GM12878 (cell line): ENCODE data around the gene COX6B1. TPM values are rescaled to one million over a fixed set of nuclear protein-coding genes. Genes with fewer than 3 reads are reported as not detected.

Experiments used
- ATAC-seq: fragments of 200-7000 bp; cut with Tn5 transposase; 3 replicates; pipeline ENCODE4 v1.9.1; 2020; ENCODE audit warnings: mild to moderate bottlenecking, moderate library complexity
- BruUV-seq: library from RNA; stranded (reverse); fragments of 400-500 nt; replicated peaks from 2 replicates; lab custom pipeline; 2021; lab: Mats Ljungman, UMichigan
- CTCF ChIA-PET: fragments of 300-600 bp; sonication (Branson Sonifier 250); formaldehyde crosslinking; extraction: SDS; loops from one replicate; lab custom pipeline; 2021; ENCODE audit warnings: inconsistent platforms; lab: Yijun Ruan, JAX
- POLR2A ChIA-PET: fragments of 350-600 bp; formaldehyde crosslinking; extraction: SDS; loops from one replicate; lab custom pipeline; 2021; ENCODE audit warnings: inconsistent platforms; lab: Charles Lee
- RAD21 ChIA-PET: fragments of 300-600 bp; sonication (Branson Sonifier 250); formaldehyde crosslinking; loops from one replicate; lab custom pipeline; 2023; ENCODE audit warnings: antibody characterized with exemption; ENCODE audit not compliant: unreplicated experiment; lab: Charles Lee
- SMC1A ChIA-PET: fragments of 300-600 bp; sonication (Branson Sonifier 250); formaldehyde crosslinking; loops from one replicate; lab custom pipeline; 2023; ENCODE audit not compliant: unreplicated experiment, uncharacterized antibody; lab: Charles Lee
- DNase-seq: peaks from one replicate; pipeline ENCODE4 v3.0.0-alpha.2; 2011; ENCODE audit warnings: low read depth, low spot score
- FAIRE-seq: peaks from 3 replicates; lab custom pipeline; 2011; peaks lifted over from hg19 to GRCh38; lab: Jason Lieb, UNC
- H2AFZ ChIP-seq: 2 replicates; pipeline ENCODE4 v1.6.0; 2011; ENCODE audit warnings: low read depth, low read length, control low read depth; ENCODE audit not compliant: control insufficient read depth
- H3K27ac ChIP-seq: 2 replicates; pipeline ENCODE4 v1.5.1; 2011; ENCODE audit warnings: control low read depth; ENCODE audit not compliant: control insufficient read depth, insufficient read depth
- H3K27me3 ChIP-seq, 2 experiments: replicated peaks in 1 of 2; 2 replicates each; pipeline versions ENCODE4 v1.6.0 to v1.6.1; 2011; ENCODE audit warnings: low read length in 1 of 2; ENCODE audit not compliant: control insufficient read depth in 2 of 2, insufficient read depth in 2 of 2
- H3K36me3 ChIP-seq, 2 experiments: 2 replicates each; pipeline ENCODE4 v1.5.1; 2011; ENCODE audit warnings: low read length in 1 of 2; ENCODE audit not compliant: control insufficient read depth in 2 of 2, insufficient read depth in 2 of 2
- H3K4me1 ChIP-seq: 2 replicates; pipeline ENCODE4 v1.6.1; 2011; ENCODE audit warnings: mild to moderate bottlenecking, low read length, moderate library complexity, mixed read lengths; ENCODE audit not compliant: control insufficient read depth, insufficient read depth
- H3K4me2 ChIP-seq: 2 replicates; pipeline ENCODE4 v1.6.0; 2011; ENCODE audit warnings: control low read depth; ENCODE audit not compliant: control insufficient read depth, insufficient read depth
- H3K4me3 ChIP-seq: fragments of 200-600 bp; sonication (generic); 2 replicates; pipeline ENCODE4 v1.5.1; 2016
- H3K79me2 ChIP-seq: 2 replicates; pipeline ENCODE4 v1.6.0; 2011; ENCODE audit warnings: low read length; ENCODE audit not compliant: control insufficient read depth, insufficient read depth
- H3K9ac ChIP-seq: 2 replicates; pipeline ENCODE4 v1.8.0; 2011; ENCODE audit warnings: low read length, control low read depth, mixed read lengths; ENCODE audit not compliant: control insufficient read depth, insufficient read depth
- H3K9me3 ChIP-seq: replicated peaks from 3 replicates; pipeline ENCODE4 v1.5.1; 2011; ENCODE audit warnings: mild to moderate bottlenecking, low read length; ENCODE audit not compliant: control insufficient read depth, insufficient read depth
- H4K20me1 ChIP-seq: 2 replicates; pipeline ENCODE4 v1.6.0; 2011; ENCODE audit not compliant: control insufficient read depth, insufficient read depth
- ATF7 ChIP-seq: fragments of 450-650 bp; IDR thresholded peaks from 2 replicates; pipeline ENCODE4 v1.6.1; 2016; ENCODE audit warnings: low read depth, mild to moderate bottlenecking
- CBX3 ChIP-seq: fragments of 200-600 bp; sonication (generic); IDR thresholded peaks from 2 replicates; pipeline ENCODE4 v1.6.1; 2016; ENCODE audit warnings: low read depth, borderline replicate concordance
- CEBPB ChIP-seq, 2 experiments: fragments of 150-350 bp in 1 of 2; IDR thresholded peaks; 2 replicates each; pipeline ENCODE4 v1.6.1; 2012 to 2014; ENCODE audit warnings: low read depth in 2 of 2, low read length in 2 of 2, borderline replicate concordance in 1 of 2, inconsistent platforms in 1 of 2
- CUX1 ChIP-seq: IDR thresholded peaks from 2 replicates; pipeline ENCODE4 v1.6.1; 2012; ENCODE audit warnings: improper control_type of control experiment, low read depth, low read length; ENCODE audit not compliant: insufficient replicate concordance
- ETV6 ChIP-seq, 2 experiments: fragments of 450-650 bp in 1 of 2; IDR thresholded peaks in 1 of 2; conservative IDR thresholded peaks in 1 of 2; 2 replicates each; pipeline ENCODE4 v1.6.1; 2014; ENCODE audit warnings: antibody characterized with exemption in 1 of 2, borderline replicate concordance in 1 of 2, low read depth in 1 of 2, mild to moderate bottlenecking in 1 of 2, moderate library complexity in 1 of 2
- HDAC2 ChIP-seq: fragments of 200-600 bp; sonication (generic); IDR thresholded peaks from 2 replicates; pipeline ENCODE4 v1.6.1; 2017
- HDGF ChIP-seq: fragments of 450-650 bp; IDR thresholded peaks from 2 replicates; pipeline ENCODE4 v1.6.1; 2016; ENCODE audit warnings: antibody characterized with exemption
- IKZF1 ChIP-seq: fragments of 450-650 bp; conservative IDR thresholded peaks from 2 replicates; pipeline ENCODE4 v1.6.1; 2017; ENCODE audit warnings: antibody characterized with exemption, mild to moderate bottlenecking
- NR2C2 ChIP-seq: IDR thresholded peaks from 2 replicates; pipeline ENCODE4 v1.6.1; 2011; ENCODE audit warnings: borderline replicate concordance, low read depth; ENCODE audit not compliant: control insufficient read depth, insufficient read length
- SMC3 ChIP-seq: IDR thresholded peaks from 2 replicates; pipeline ENCODE4 v1.6.1; 2011; ENCODE audit warnings: low read length, improper control_type of control experiment, borderline replicate concordance
- ZBED1 ChIP-seq: IDR thresholded peaks from 2 replicates; pipeline ENCODE4 v1.6.1; 2016; ENCODE audit warnings: borderline replicate concordance
- ZNF384 ChIP-seq: IDR thresholded peaks from 2 replicates; pipeline ENCODE4 v1.6.1; 2012; ENCODE audit warnings: low read depth, mild to moderate bottlenecking, low read length, improper control_type of control experiment, borderline replicate concordance
- ZNF592 ChIP-seq: fragments of 450-650 bp; IDR thresholded peaks from 2 replicates; pipeline ENCODE4 v1.6.1; 2017; ENCODE audit warnings: mild to moderate bottlenecking, moderate library complexity
- WGBS: methylation state at CpG from one replicate; pipeline ENCODE4 v1.1.6; 2016; ENCODE audit warnings: low lambda C conversion rate; ENCODE audit not compliant: insufficient replicate concordance, insufficient coverage; ENCODE audit errors: missing lambda C conversion rate; 5-methylcytosine and 5-hydroxymethylcytosine counted together
- in situ Hi-C: fragments of 300-500 bp; cut with MboI; formaldehyde crosslinking; loops from 9 replicates; pipeline ENCODE4 v1.14.3; 2018; ENCODE audit warnings: mixed read lengths
- intact Hi-C: fragments of 100-400 bp; cut with micrococcal nuclease; formaldehyde crosslinking; loops from one replicate; pipeline ENCODE4 v1.14.2; 2022; ENCODE audit not compliant: unreplicated experiment
- polyA plus RNA-seq, 11 experiments: library from polyadenylated mRNA; depleted of rRNA in 4 of 11; unstranded in 6 of 11; stranded (reverse) in 5 of 11; fragments of >200 nt; fragmentation: Nextera tagmentation in 4 of 11; fragmentation: Illumina TruSeq in 1 of 11; extraction: Ambion mirVana in 4 of 11; extraction: Trizol in 1 of 11; gene quantifications; 1 replicate in 1 of 11; 2 replicates in 10 of 11; pipeline versions ENCODE4 v1.2.1 to v1.2.3, GENCODE V29; 2011 to 2016; ENCODE audit warnings: inconsistent platforms in 2 of 11, missing spikeins in 2 of 11, low read depth in 1 of 11
- total RNA-seq, 4 experiments: library from RNA; depleted of rRNA in 3 of 4; stranded (reverse); fragments of >200 nt in 3 of 4; fragmentation: Illumina TruSeq in 1 of 4; extraction: Trizol in 1 of 4; gene quantifications; 2 replicates each; pipeline versions ENCODE4 v1.2.1 to v1.2.3, GENCODE V29; 2013 to 2021

Gene COX6B1
- total and polyA plus RNA-seq, 10 of the 15 experiments (the other 5 are each of a cell fraction or from before 2014, with no cell fraction given): 500 to 1,700 (median 862) TPM

- Histone ChIP-seq H3K27me3 (no peaks in the 10 kb centered on the region), H3K36me3 (no peaks in the 10 kb centered on the region), H3K4me2 (peak overlapping the region; percentile 21; the same call in 1 of the 2 replicates), H3K27ac (peak overlapping the region; percentile 69), H3K4me1 (peaks cover 17% of the 10 kb centered on the region), H3K79me2 (peaks cover 4% of the 10 kb centered on the region), H4K20me1 (no peaks in the 10 kb centered on the region), H3K9me3 (peaks cover 9% of the 10 kb centered on the region), H3K9ac (peak overlapping the region; percentile 28; the same call in 1 of the 2 replicates), H2AFZ (peak overlapping the region; percentile 72), H3K4me3 (no peak overlapping the region)
- ChIA-PET CTCF (interaction anchor here (0.7 to 3.0 kb wide), 7 partner anchors 9 to 404 kb away, joined by 3 to 10 read pairs (median 3); partner anchors contain the start of genes ALKBH6 and COX6B1), SMC1A (interaction anchor here (1.1 to 1.4 kb wide), 2 partner anchors 16 to 61 kb away, joined by 4 to 5 read pairs; no protein-coding TSS in a partner anchor), POLR2A (interaction anchor here (0.6 to 3.7 kb wide), 6 partner anchors 10 to 277 kb away, joined by 3 to 30 read pairs (median 4); partner anchors contain the start of gene COX6B1), RAD21 (interaction anchor here (0.7 to 1.9 kb wide), 5 partner anchors 13 to 86 kb away, joined by 3 to 7 read pairs (median 3); partner anchors contain the start of gene COX6B1)
- DNase-seq (peak; percentile 47), ATAC-seq (peak; percentile 62), FAIRE-seq (peak; percentile 93)
- BruUV-seq: no TSS peak
- WGBS: 6% methylated on average over 6 of the region's 6 CpGs
- in situ Hi-C loops: no loop called here
- intact Hi-C loops: loop anchor here (5.0 kb wide), 1 partner anchor 63 kb away; the partner anchor contains the start of gene TMEM147
- TF ChIP-seq ATF7 (peak; percentile 64; the same call in 1 of the 2 replicates), ZBED1 (no peak), SMC3 (no peak), NR2C2 (no peak), CUX1 (no peak), ZNF384 (no peak), ZNF592 (no peak), IKZF1 (peak; percentile 73), HDGF (no peak), HDAC2 (no peak), CEBPB (IDR thresholded peaks at IDR 0.05; ENCODE audit: borderline replicate concordance in 1 of 2, low read depth in 2 of 2, low read length in 2 of 2) (no peak), ETV6 (conservative IDR thresholded peaks at IDR 0.05 in 1 of 2, IDR thresholded peaks at IDR 0.05 in 1 of 2; ENCODE audit: borderline replicate concordance in 1 of 2, low read depth in 1 of 2) (peak in 1 of 2 experiments; percentile 75; a peak in 1 of 4 replicates), CBX3 (no peak)
Measured at GRCh38 chr19:35609851-35610353, 38.2 kb upstream of the COX6B1 start.
